H9 (cell line): ENCODE data around the gene TNIK. TPM values are rescaled to one million over a fixed set of nuclear protein-coding genes. Genes with fewer than 3 reads are reported as not detected.

Source experiments
- DNase-seq: peaks from one replicate; pipeline ENCODE4 v3.0.0-alpha.2; 2017
- H2AFZ ChIP-seq: one replicate; pipeline ENCODE4 v1.6.1; 2013; ENCODE audit warnings: mild to moderate bottlenecking, low read length, control low read depth, moderate library complexity
- H2AK5ac ChIP-seq: 2 replicates; pipeline ENCODE4 v1.6.1; 2013; ENCODE audit warnings: low read length, control low read depth, mixed read lengths; ENCODE audit not compliant: insufficient read length
- H2BK120ac ChIP-seq: one replicate; pipeline ENCODE4 v1.6.1; 2013; ENCODE audit warnings: low read depth, mild to moderate bottlenecking, low read length, control low read depth, inconsistent platforms; ENCODE audit not compliant: poor library complexity, severe bottlenecking
- H2BK12ac ChIP-seq: 2 replicates; pipeline ENCODE4 v1.6.1; 2013; ENCODE audit warnings: low read length, control low read depth, mixed read lengths, low read depth; ENCODE audit not compliant: insufficient read length
- H2BK15ac ChIP-seq: 2 replicates; pipeline ENCODE4 v1.6.1; 2013; ENCODE audit warnings: low read depth, low read length, control low read depth
- H2BK20ac ChIP-seq: one replicate; pipeline ENCODE4 v1.6.1; 2013; ENCODE audit warnings: low read depth, mild to moderate bottlenecking, low read length, control low read depth, inconsistent platforms; ENCODE audit not compliant: poor library complexity, severe bottlenecking
- H2BK5ac ChIP-seq: 2 replicates; pipeline ENCODE4 v1.6.1; 2013; ENCODE audit warnings: low read length, control low read depth, mixed read lengths; ENCODE audit not compliant: insufficient read length
- H3K14ac ChIP-seq: 2 replicates; pipeline ENCODE4 v1.6.1; 2013; ENCODE audit warnings: low read length, control low read depth; ENCODE audit not compliant: insufficient read depth
- H3K18ac ChIP-seq: 2 replicates; pipeline ENCODE4 v1.6.1; 2013; ENCODE audit warnings: low read depth, mild to moderate bottlenecking, mixed read lengths, low read length, control low read depth; ENCODE audit not compliant: insufficient read length
- H3K23ac ChIP-seq: 2 replicates; pipeline ENCODE4 v1.6.1; 2013; ENCODE audit warnings: low read length, control low read depth, mixed read lengths, low read depth; ENCODE audit not compliant: insufficient read length
- H3K23me2 ChIP-seq: 2 replicates; pipeline ENCODE4 v1.6.1; 2013; ENCODE audit warnings: low read depth, mild to moderate bottlenecking, mixed read lengths, low read length, control low read depth; ENCODE audit not compliant: insufficient read length, poor library complexity, severe bottlenecking
- H3K27ac ChIP-seq: 2 replicates; pipeline ENCODE4 v1.5.1; 2013; ENCODE audit warnings: low read length, control low read depth, mixed read lengths, low read depth; ENCODE audit not compliant: insufficient read length
- H3K27me3 ChIP-seq: 2 replicates; pipeline ENCODE4 v1.6.1; 2013; ENCODE audit warnings: low read length, control low read depth, inconsistent platforms; ENCODE audit not compliant: insufficient read depth
- H3K4ac ChIP-seq: 2 replicates; pipeline ENCODE4 v1.6.1; 2013; ENCODE audit warnings: low read depth, mild to moderate bottlenecking, control low read depth, inconsistent platforms, low read length, moderate library complexity
- H3K4me1 ChIP-seq: 2 replicates; pipeline ENCODE4 v1.6.1; 2013; ENCODE audit warnings: low read length, control low read depth, inconsistent platforms; ENCODE audit not compliant: insufficient read depth
- H3K4me2 ChIP-seq: 2 replicates; pipeline ENCODE4 v1.6.1; 2013; ENCODE audit warnings: low read length, control low read depth, mixed read lengths; ENCODE audit not compliant: insufficient read length, insufficient read depth
- H3K56ac ChIP-seq: 2 replicates; pipeline ENCODE4 v1.6.1; 2013; ENCODE audit warnings: low read depth, mild to moderate bottlenecking, mixed read lengths, low read length, control low read depth; ENCODE audit not compliant: insufficient read length
- H3K79me1 ChIP-seq: 2 replicates; pipeline ENCODE4 v1.6.1; 2013; ENCODE audit warnings: low read depth, mild to moderate bottlenecking, moderate library complexity, low read length, control low read depth, inconsistent platforms; ENCODE audit not compliant: insufficient read depth, poor library complexity, severe bottlenecking
- H3K79me2 ChIP-seq: 2 replicates; pipeline ENCODE4 v1.6.1; 2013; ENCODE audit warnings: low read length, control low read depth, inconsistent platforms; ENCODE audit not compliant: insufficient read depth
- H3K9ac ChIP-seq: 2 replicates; pipeline ENCODE4 v1.6.1; 2013; ENCODE audit warnings: low read length, control low read depth, mixed read lengths; ENCODE audit not compliant: insufficient read length; ENCODE audit errors: extremely low read depth
- H3K9me3 ChIP-seq: one replicate; pipeline ENCODE4 v1.6.1; 2013; ENCODE audit warnings: low read depth, low read length, inconsistent platforms; ENCODE audit not compliant: control insufficient read depth
- H3T11ph ChIP-seq: one replicate; pipeline ENCODE4 v1.6.1; 2013; ENCODE audit warnings: mild to moderate bottlenecking, low read length, control low read depth, inconsistent platforms
- H4K20me1 ChIP-seq: one replicate; pipeline ENCODE4 v1.6.1; 2013; ENCODE audit not compliant: control insufficient read depth, insufficient read length, insufficient read depth
- H4K5ac ChIP-seq: 2 replicates; pipeline ENCODE4 v1.6.1; 2013; ENCODE audit warnings: low read depth, mild to moderate bottlenecking, mixed read lengths, low read length, control low read depth; ENCODE audit not compliant: insufficient read length
- H4K8ac ChIP-seq: replicated peaks from 2 replicates; pipeline ENCODE4 v1.6.1; 2013; ENCODE audit warnings: low read length, control low read depth, mixed read lengths, low read depth; ENCODE audit not compliant: insufficient read length
- H4K91ac ChIP-seq: 2 replicates; pipeline ENCODE4 v1.6.1; 2013; ENCODE audit warnings: low read depth, mild to moderate bottlenecking, moderate library complexity, mixed read lengths, low read length, control low read depth; ENCODE audit not compliant: insufficient read length
- H3K27ac Mint-ChIP-seq, 3 experiments: 2 replicates in 2 of 3; 3 replicates in 1 of 3; pipeline ENCODE4 v1.8.0; 2020 to 2021; ENCODE audit warnings: mixed read lengths in 3 of 3, mild to moderate bottlenecking in 1 of 3, moderate library complexity in 1 of 3
- H3K27me3 Mint-ChIP-seq: 2 replicates; pipeline ENCODE4 v1.8.0; 2021; ENCODE audit warnings: low read depth, mild to moderate bottlenecking, moderate library complexity, mixed read lengths
- H3K36me3 Mint-ChIP-seq, 3 experiments: 2 replicates in 2 of 3; 3 replicates in 1 of 3; pipeline ENCODE4 v1.8.0; 2020 to 2021; ENCODE audit warnings: low read depth in 3 of 3, mixed read lengths in 3 of 3; ENCODE audit not compliant: insufficient read depth in 1 of 3
- H3K4me1 Mint-ChIP-seq, 2 experiments: 2 replicates each; pipeline ENCODE4 v1.8.0; 2020; ENCODE audit warnings: mixed read lengths in 2 of 2
- H3K4me3 Mint-ChIP-seq, 2 experiments: 2 replicates in 1 of 2; 3 replicates in 1 of 2; pipeline ENCODE4 v1.8.0; 2020 to 2021; ENCODE audit warnings: mild to moderate bottlenecking in 2 of 2, mixed read lengths in 2 of 2, moderate library complexity in 1 of 2
- H3K9me3 Mint-ChIP-seq, 2 experiments: 2 replicates in 1 of 2; 3 replicates in 1 of 2; pipeline ENCODE4 v1.8.0; 2020; ENCODE audit warnings: mild to moderate bottlenecking in 2 of 2, mixed read lengths in 2 of 2, moderate library complexity in 1 of 2
- WGBS: extraction: QIAGEN DNeasy Blood & Tissue Kit; methylation state at CpG from one replicate; pipeline ENCODE4 v1.1.7; 2013; ENCODE audit warnings: missing lambda C conversion rate, low lambda C conversion rate, mixed read lengths; ENCODE audit not compliant: insufficient read length; ENCODE audit errors: extremely low coverage; 5-methylcytosine and 5-hydroxymethylcytosine counted together
- total RNA-seq: library from RNA; stranded (reverse); gene quantifications from 2 replicates; pipeline ENCODE4 v1.2.1, GENCODE V29; 2021
- TF ChIP-seq, protein P1 (sequence below): fragments of 200-600 bp; sonication (generic); conservative IDR thresholded peaks from 3 replicates; pipeline ENCODE4 v1.8.0; 2021; ENCODE audit warnings: antibody characterized with exemption, mild to moderate bottlenecking

Gene TNIK
- total RNA-seq, 1 experiment from 2014 or later, result 15.9 TPM

DNA sequence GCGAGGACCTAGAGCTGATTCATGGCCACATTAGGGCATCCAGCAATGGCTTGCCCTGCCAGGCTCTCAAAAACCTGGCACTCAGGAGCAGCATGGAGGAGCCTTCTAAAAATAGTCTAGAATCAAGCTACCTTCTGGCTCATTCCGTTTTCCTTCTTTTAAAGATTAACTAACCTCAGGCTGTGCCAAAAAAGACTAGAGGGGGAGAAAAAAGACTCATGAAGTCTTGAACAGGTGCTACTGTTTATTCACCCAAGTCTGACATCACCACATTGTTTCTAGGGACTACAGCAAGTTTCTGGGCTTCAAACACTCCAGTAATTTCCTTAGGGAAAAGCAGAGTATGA is 125.8 kb downstream of the TNIK start:
- Histone ChIP-seq H4K8ac (no peak overlapping the region), H2BK120ac (no peak overlapping the region), H2BK15ac (no peak overlapping the region), H3K23ac (no peak overlapping the region), H2BK5ac (no peak overlapping the region), H3K9me3 (no peaks in the 10 kb centered on the region), H3K4me1 (peaks cover 8% of the 10 kb centered on the region), H2BK20ac (no peak overlapping the region), H4K91ac (no peak overlapping the region), H2AK5ac (no peak overlapping the region), H2AFZ (no peak overlapping the region), H3K9ac (no peak overlapping the region), H3K79me2 (peaks cover 2% of the 10 kb centered on the region; the same call in 1 of the 2 replicates), H3K23me2 (no peaks in the 10 kb centered on the region), H3K79me1 (no peaks in the 10 kb centered on the region), H3K56ac (no peak overlapping the region), H3K14ac (no peak overlapping the region), H3K4ac (no peak overlapping the region), H3K27ac (no peak overlapping the region), H3K18ac (no peak overlapping the region), H4K20me1 (no peaks in the 10 kb centered on the region), H3K4me2 (no peak overlapping the region), H3T11ph (no peak overlapping the region), H3K27me3 (no peaks in the 10 kb centered on the region), H2BK12ac (no peak overlapping the region), H4K5ac (no peak overlapping the region)
- Mint-ChIP-seq H3K27me3 (no peaks in the 10 kb centered on the region), H3K4me3 (no peak overlapping the region), H3K27ac (peak overlapping the region in 2 of 3 experiments; percentile 1 to 17; a peak in 2 of 7 replicates), H3K9me3 (no peaks in the 10 kb centered on the region), H3K36me3 (no peaks in the 10 kb centered on the region), H3K4me1 (peaks cover 27 to 37% of the 10 kb centered on the region in 2 experiments)
- TF ChIP-seq, protein P1, sequence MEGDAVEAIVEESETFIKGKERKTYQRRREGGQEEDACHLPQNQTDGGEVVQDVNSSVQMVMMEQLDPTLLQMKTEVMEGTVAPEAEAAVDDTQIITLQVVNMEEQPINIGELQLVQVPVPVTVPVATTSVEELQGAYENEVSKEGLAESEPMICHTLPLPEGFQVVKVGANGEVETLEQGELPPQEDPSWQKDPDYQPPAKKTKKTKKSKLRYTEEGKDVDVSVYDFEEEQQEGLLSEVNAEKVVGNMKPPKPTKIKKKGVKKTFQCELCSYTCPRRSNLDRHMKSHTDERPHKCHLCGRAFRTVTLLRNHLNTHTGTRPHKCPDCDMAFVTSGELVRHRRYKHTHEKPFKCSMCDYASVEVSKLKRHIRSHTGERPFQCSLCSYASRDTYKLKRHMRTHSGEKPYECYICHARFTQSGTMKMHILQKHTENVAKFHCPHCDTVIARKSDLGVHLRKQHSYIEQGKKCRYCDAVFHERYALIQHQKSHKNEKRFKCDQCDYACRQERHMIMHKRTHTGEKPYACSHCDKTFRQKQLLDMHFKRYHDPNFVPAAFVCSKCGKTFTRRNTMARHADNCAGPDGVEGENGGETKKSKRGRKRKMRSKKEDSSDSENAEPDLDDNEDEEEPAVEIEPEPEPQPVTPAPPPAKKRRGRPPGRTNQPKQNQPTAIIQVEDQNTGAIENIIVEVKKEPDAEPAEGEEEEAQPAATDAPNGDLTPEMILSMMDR, result no peak
- WGBS, result no CpG with 5 or more reads among the region's 2 CpGs
- DNase-seq, result no peak
